GM19238 (cell line): Measurements from ENCODE around the gene RPP25L.

Source experiments
- DNase-seq: peaks from one replicate; pipeline ENCODE4 v3.0.0; 2011; ENCODE audit warnings: low spot score; ENCODE audit not compliant: insufficient read length

Gene RPP25L

DNA sequence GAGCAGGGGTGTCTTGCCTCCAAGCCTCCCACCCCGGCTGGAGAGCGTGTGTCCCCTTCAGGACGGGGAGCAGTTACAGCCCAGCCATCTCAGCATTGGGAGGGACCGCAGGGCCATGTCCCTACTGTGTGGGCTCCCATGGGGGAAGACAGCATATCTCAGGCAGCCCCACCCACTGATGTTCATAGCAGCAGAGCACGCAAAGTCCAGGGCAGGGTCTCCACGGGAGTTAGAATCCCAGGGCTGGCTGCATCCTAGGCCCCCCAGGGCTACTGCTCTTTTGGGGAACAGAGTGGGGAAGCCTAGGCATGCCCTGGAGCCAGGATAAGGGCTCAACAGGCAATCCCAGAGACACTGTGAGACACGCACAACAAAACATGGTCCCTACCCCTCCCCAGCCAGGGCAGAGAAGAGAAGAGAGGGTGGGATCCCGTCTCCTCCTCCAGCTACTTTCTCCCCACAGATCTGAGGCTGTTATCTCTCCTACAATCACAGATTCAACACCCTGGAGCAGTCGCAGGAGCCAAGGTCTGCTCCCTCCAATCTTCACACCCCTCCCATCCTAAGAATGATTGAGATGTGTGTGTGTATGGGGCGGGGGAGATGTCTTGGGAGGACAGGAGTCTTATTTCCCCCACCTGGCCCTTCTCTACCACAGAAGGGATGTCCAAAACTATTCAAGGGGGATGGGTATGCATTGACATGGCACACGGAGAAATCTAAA, 25.8 kb downstream of the RPP25L start:
- DNase-seq = no peak

DNA sequence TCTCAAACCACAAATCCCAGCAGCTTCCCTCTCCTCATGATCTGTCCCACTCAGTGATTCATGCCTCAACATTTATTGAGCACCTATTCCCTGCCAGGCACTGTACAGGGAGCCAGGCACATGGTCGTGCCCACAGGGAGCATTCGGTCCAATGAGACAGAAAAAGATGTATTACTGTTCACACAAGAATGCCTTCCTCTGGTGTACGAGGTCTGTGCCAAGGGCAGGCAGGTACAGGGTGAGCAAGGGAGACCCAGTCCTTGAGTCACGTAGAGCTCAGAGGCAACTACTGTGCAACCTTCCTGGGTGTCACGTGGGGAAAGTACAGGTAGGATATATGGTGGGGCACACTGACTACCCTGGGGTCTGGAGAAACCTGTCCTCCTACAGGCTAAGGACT, 26.9 kb downstream of the RPP25L start:
- no peak for DNase-seq

DNA sequence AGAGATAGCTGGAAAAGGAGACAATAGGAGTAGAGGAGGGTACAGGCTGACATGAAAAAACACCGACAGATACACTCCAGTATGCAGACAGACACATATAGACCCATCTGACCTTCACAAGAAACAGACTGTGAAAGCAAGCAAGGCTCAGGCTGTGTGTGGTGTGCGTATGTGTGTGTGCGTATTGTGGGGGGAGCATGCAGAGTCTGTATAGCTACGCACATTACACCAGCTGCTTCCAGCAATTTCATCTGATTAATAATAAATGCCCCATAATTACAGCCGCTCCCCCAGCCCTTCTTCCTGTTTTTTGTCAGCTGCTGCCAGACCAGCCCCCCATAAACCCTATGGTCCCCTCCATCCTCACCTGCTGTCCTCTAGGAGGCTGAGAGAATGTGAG, 29.1 kb downstream of the RPP25L start:
- DNase-seq = no peak

DNA sequence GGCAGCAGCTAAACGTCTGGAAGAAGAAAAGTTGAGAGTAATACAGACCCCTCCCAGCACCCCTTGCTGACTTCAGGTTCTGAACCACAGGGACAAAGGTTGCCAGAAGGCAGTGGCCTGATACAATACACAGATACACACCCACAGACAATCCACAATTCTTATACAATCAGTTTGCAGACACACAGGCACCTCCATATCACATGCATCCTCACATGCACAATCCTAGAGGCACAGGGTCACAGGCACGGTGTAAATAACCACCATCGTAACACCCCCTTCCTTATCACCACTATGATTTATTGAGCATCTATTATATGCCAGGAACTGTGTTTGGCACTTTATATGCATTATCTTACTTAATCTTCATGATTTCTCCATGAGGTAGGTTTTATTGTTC, 30.6 kb downstream of the RPP25L start:
- DNase-seq = no peak

DNA sequence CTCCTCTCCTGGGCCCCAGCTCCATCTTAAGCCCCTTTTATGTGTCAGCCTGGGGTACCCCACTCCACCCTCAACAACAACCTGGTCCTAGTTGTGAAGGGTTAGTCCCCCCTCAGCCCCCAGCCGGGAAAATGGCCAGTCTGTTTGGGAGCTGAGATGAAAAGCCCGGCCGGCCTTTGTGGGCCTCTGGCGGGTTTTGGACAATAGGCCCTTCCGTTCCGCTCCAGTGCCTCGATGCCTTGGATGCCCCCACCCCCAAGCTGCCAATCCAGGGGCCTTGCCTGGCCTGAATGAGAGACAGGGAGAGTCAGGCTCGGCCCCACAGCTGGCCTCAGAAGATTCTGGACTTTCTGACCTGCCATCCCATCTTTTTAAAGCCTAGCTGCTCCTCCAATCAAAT, 31.5 kb downstream of the RPP25L start:
- no peak for DNase-seq

DNA sequence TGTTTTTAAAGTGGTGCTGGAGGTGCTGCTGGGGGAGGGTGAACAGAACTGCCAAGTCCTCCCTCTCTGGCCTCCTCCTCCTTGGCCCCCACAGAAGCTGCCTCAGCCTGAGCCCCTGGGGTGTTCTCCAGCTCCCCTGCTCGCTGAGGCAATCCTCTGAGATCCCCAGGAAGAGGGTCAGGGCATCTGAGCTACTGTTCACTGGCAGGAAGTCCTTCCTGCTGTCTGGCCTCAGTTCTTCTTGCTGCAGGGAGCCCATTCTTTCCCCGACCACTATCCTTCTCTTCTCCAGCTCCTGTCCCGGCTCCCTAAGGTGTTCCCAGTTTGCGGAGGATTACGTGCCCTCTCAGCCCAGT, 32.1 kb downstream of the RPP25L start:
- DNase-seq = no peak

DNA sequence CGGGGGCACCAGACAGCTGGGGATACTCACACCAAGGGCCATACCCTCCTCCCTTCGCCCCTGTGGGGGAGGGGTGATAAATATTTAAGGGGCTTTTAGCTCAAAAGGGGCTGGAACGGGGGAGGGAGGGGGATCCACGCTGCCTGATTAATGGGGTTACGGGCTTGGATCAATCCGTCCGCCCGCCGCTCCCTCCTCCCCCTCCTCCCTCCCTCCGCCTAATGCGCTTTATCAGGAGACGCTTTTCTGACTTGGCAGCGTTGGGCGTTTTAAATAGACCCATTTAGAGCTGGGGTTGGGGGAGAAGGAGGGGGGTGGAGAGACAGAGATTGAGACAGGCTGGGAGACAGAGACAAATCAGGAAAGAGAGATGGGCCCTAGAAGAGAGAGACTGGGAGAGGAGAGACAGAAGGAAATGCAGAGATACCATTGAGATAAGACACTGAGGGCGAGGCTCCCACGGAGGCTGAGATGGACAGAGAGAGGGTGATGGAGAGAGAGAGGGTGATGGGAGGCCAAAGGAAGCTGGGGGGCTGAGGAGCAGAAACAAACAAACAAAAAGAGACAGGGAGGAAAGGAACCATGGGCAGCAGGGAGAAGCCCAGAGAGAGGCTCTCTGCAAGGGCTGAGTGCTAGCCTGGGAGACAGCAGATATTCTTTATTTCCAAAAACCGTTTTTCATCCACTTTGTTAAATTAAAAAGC, 32.6 kb downstream of the RPP25L start:
- no peak for DNase-seq

DNA sequence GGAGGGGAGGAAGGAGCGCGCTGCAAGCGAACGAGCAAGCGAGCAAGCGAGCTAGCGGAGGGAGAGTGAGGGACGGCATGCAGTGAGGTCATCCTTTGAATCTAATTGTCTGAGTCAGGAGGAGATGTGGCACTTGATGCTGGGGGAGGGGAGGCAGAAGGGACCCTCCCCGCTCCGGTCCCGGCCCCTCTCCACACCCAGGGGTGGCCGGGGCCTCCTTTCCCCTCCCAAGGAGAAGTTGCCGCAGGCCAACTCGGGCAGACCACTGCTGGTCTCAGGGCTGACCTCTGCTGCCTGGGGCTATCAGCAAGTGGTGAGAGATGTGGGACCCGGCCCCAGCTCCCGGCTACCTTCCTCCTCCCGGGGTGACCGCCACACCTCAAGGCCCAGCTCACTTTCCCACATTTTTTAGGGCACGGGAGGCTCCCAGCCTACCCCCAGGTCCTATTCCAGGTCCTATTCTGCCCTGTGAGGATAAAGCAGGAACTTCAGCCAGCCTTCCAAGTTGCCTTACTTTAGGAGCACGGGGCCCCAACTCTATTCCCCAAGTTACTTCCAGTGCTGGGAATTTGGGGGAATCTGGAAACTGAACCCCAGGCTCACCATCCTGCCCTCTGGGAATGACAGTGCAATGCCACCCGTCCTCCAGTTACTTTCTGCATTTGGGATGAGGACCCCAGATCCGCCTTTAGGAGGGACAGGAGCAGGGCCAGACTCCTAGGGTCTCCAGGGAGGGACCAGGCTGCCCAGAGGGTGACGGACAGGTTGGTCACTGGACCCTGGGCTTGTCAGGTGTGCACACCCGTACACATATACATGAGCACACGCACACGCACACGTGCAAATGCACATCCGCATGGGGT, 33.4 kb downstream of the RPP25L start:
- DNase-seq = no peak

DNA sequence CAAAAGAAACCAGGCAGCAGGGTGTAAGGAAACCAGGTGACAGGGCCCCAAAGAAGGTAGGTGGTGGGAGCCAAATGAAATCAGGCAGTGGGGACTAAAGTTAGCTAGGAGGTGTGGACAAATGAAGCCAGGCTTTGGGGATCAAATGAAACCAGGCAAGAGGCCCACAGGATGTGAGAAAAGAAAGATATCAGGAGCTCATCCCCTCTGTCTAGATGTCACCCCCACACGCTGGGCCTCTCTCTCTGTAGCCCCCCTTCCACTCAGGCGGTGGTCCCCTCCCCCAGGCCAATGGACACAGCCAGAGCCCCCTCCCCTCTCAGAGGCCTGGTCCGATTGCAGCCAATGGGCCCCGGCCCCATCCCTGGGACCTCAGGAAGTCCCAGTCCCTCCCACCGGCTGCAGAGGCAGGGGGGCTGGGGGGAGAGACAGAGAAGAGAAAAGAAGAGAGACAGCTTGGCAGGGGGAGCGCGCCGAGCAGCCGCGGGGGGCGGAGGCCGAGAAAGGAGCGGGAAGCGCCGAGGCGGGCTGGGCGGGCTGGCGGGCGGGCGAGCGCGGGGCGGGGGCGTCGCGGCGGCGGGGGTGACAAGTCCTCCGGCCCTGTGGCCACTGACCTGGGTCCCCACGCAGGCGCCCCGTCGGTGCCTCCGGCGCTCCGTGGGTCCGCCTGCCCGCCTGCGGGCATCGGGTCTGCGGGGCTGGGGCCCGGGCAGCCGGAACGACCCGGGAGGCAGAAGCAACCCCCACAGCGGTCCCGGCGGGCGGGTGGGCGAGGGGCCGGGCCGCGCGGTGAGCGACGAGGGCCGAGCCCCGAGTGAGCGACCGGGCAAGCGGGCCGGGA, 34.3 kb downstream of the RPP25L start:
- no peak for DNase-seq

DNA sequence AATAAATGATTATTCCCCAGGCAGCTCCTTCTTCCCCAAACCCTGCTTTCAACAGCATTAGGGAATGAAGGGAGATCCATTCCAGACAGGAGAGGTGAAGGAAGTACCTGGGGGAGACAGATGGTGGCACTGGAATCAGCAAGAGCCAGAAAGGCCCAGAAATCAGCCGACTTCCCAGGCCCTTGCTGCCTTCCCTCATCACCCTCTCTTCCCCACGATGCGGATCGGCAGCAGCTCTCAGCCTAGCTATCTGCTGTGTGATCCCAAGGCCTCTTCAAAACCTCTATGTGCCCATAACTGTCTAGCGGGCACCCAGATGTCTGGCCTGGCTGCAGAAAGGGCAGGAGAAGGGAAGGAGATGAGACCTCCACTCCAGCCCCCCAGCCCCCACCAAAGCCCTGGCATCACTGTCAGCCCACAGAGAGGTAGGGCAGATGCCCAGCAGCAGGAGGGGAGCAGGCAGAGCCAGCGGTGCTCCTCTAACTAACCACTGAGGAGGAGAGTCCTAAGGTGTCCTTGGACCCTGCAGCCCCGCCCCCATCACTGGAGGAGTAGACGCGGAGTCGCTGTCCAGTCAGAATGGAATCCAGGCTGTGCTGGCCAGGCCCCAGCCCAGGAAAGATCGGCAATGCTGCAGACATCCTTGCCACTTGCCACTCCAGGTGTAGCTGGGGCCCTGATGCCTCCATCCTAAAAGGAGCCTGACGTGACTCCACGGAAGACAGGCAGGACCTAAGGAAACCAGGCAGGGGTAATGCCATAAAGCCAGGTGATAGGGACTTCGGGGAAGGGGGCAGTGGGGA, 35.1 kb downstream of the RPP25L start:
- DNase-seq = no peak

DNA sequence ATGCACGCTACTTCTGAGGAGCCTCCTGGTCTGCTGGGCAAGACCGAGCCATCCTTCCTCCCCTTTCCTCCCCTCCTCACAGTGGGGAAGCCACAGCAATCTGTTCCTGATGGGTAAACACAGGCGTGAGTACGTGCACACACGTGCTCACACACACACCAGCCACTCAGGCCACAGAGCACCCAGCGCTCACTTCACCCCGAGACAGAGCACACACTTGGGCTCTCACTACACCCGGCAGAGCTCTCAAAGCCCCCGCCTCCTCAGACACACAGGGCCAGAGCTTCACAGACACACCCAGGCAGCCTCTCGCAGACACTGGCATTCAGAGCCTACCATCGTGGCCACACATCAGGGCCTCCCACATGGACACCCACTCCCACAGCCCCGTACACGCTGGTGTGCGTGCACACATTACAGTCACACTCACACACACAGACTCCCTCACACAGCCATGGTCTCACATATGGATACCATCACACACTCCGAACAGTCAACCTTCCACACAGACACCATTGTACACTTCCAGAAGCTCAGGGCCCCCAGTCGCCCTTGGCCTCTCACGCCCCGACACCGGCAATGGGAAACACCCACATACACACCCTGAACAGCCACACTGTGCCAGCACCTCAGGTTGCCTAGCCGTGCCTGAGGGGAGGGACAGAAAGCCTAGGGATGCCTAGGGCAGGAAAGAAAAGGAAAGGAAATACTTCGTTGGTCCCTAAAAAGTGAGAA, 35.9 kb downstream of the RPP25L start:
- DNase-seq = no peak

DNA sequence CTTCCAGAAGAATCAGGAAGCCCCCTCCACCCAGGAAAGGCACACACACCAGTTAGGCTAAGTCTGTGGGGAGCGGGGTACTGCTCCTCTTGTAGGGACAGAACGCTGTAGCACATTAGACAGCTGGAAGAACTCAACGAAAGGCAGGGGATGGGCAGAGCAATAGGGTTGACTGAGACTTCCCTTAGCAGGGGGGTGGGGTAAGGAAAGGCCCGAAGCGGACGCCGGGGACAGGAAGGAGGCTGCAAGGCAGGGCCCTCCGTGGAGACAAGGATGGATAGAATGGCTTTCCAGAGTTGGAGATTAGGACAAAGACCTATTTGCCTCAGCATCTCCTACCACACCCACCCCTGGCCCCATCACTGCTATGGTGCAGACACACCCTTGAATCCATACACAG, 36.7 kb downstream of the RPP25L start:
- DNase-seq = no peak

DNA sequence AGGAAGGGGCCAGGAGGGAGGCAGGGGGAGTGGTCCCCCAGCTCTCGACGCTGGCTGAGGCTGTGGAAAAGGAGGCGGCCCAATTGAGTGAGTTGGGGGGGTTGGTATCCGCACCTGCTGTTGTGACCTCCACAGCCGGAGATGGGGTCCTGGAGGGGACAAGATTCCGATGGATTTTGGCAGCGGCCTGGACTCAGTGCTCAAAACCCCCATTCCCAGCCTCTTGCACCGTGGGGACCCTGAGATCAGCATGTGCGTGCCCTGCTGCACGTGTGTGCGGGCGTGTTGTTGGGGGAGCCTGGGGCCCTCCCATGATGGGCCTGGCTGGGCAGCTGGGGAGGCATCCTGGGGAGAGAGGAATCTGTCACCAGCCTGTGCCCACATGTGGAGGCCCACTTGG, 37.3 kb downstream of the RPP25L start:
- DNase-seq = no peak

DNA sequence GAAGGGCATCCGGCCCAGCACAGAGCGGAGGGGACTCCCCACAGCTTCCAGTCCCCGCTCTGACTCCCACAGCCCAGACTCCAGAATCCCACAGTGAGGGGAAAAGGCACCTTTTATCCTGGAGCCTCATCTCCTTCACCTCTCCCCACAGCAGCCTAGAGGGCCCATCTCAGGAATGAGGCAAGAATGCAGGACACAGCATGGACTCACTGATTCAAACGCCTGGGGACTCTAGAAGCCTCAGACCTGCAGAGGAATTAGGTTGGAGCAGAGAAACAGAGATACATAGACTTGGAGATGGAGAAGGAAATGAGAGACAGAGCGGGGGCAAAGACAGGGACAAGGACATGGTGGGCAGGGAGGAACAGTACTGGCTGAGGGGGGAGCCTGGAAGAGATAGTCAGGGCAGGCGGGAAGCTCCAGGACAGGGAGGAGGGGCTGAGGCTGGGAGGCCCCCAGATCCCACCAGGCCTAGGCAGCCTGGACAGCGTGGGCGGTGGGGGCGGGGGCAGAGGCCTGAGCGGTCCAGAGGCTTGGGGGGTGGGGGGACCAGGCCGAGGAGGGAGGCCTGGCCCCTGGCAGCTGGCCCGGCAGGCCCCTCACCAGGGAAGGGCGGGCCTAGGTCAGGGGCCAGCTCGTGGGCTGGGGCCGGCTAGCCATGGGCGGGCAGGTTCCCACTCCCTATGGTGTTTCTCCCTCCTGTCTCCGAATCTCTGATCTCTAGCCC, 38.1 kb downstream of the RPP25L start:
- DNase-seq = no peak

DNA sequence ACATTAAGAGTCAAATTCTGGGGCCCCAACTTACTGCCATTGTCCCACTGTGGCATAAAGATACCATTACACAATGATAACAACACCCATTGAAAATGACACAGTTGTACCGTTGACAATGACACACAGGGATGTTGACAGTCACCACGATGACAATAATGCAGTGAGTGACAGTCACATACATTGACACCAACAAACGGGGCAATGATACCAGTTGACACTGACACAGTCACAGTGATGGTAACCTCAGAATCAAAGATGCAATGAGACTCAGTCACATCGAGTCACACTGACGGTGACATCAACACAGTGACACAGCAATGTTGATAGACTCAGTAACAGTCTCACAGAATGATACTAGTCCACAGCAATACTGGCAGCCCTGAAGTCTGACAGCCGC, 39.3 kb downstream of the RPP25L start:
- no peak for DNase-seq

DNA sequence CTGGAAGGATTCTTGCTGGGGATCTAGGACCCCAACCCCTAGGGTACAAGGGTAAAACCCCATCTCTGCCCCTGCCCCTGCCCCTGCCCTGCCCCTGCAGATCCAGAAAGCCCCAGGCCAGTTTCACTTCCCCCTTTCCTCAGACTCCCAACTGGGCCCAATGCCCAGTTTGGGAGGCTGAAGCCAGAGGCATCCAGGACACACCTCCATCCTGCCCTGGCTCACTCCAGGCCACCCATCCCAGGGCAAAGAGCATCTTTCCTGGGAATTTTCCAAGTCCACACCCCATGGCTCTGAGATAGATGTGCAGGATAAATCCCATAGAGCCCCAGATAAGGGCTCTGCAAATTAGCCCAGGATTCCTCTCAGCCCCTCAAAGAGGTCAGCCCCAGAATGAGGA, 39.8 kb downstream of the RPP25L start:
- DNase-seq = no peak

DNA sequence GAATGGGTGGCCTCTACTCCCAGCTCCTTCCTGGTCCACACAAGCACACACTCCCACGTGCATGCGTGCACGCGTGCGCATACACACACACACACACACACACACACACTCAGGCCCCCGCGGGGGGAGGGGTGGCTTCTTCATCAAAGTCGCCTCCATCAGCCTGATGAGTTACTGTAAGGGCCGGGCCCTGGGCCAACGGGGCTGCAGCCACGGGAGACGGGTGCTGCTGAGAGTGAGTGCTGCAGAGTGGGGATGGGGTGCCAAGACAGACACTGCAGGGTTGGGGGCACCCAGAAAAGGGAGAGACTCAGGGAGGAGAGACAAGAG, 40.5 kb downstream of the RPP25L start:
- no peak for DNase-seq

DNA sequence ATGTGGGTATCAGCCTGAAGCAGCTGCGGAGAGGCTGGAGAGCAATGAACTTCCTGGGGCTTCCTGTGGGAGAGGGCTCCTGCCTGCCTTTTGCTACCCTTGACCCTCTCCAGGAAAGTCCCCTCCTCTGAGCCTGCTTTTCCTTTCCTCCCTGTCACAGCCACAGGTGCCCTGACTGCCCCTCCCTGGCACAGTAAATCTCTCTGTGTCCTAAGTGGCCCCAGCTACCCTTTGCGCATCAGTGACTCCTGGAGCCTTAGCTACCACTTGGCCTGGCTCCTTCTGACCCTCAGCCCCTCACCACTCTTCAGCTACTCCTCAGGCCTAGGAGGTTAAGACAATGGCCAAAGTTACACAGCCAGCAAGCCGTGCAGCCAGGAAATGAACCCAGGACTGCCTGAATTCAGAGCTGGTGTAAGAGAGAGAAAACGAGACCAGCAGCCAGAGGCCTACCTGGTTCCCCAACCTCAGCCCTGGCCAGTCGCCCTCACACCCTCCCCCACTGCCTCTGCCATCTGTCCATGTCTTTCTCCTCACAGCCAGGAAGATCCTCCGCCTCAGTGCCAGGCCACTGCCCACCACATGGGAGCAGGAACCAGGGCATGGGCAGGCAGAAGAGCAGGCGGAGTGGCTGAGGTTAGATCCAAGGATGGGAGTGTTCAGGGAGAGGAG, 41.0 kb downstream of the RPP25L start:
- no peak for DNase-seq

DNA sequence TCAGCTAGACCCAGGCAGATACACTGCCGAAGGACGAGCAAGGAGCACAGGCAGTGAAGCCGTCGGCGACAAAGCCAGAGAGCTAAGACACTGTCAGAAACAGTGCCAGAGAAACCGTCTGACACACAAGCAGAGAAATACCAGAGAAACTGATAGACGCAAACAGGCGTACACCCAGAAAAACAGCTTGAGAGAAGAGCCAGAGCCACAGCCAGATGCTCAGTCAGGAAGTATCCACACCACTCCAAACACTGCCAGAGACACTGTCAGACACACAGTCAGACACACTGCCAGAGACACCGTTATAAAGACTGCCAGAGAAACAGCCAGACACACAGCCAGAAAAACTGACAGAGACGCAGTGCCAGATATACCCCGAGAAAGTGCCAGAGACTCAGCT, 41.5 kb downstream of the RPP25L start:
- no peak for DNase-seq
